HEK293 (cell line): ENCODE data around the gene TMEM140.

Experiments used
- CTCF ChIA-PET: fragments of 350-600 bp; formaldehyde crosslinking; extraction: SDS; loops from one replicate; lab custom pipeline; 2021; ENCODE audit warnings: antibody characterized with exemption; lab: Yijun Ruan, JAX
- POLR2A ChIA-PET: fragments of 300-600 bp; formaldehyde crosslinking; extraction: SDS; loops from one replicate; lab custom pipeline; 2020; ENCODE audit warnings: antibody characterized with exemption, inconsistent platforms; lab: Yijun Ruan, JAX
- H3K27ac ChIP-seq: fragments of 200-500 bp; sonication (Bioruptor generic); 2 replicates; pipeline ENCODE4 v1.5.1; 2014; ENCODE audit warnings: low read depth, low read length, control low read depth, inconsistent platforms; ENCODE audit errors: extremely low read depth
- H3K36me3 ChIP-seq, 2 experiments: fragments of 200-500 bp in 1 of 2; sonication (Bioruptor generic) in 1 of 2; 1 replicate in 1 of 2; 2 replicates in 1 of 2; pipeline ENCODE4 v1.5.1; 2014 to 2017; ENCODE audit warnings: inconsistent platforms in 2 of 2, low read length in 2 of 2; ENCODE audit not compliant: control insufficient read depth in 2 of 2, insufficient read depth in 1 of 2
- H3K4me1 ChIP-seq: fragments of 200-500 bp; sonication (Bioruptor generic); 2 replicates; pipeline ENCODE4 v1.5.1; 2014; ENCODE audit warnings: mild to moderate bottlenecking, low read length, inconsistent platforms; ENCODE audit not compliant: control insufficient read depth, insufficient read depth
- H3K4me3 ChIP-seq: 2 replicates; pipeline ENCODE4 v1.5.1; 2011; ENCODE audit warnings: low read depth, mild to moderate bottlenecking, control low read depth, low read length, moderate library complexity
- H3K9me3 ChIP-seq: fragments of 200-500 bp; sonication (Bioruptor generic); 2 replicates; pipeline ENCODE4 v1.5.1; 2014; ENCODE audit warnings: low read depth, low read length, inconsistent platforms; ENCODE audit not compliant: control insufficient read depth, insufficient read depth
- GLI4 ChIP-seq: fragments of 450-650 bp; formaldehyde crosslinking; IDR thresholded peaks from 2 replicates; pipeline ENCODE4 v1.5.1; 2016; ENCODE audit warnings: missing biosample characterization, missing genetic modification characterization
- GLIS2 ChIP-seq: fragments of 450-650 bp; formaldehyde crosslinking; IDR thresholded peaks from 2 replicates; pipeline ENCODE4 v1.5.1; 2016; ENCODE audit warnings: missing biosample characterization, missing genetic modification characterization
- KLF9 ChIP-seq: fragments of 450-650 bp; formaldehyde crosslinking; IDR thresholded peaks from 2 replicates; pipeline ENCODE4 v1.5.1; 2016; ENCODE audit warnings: missing biosample characterization, missing genetic modification characterization, low read depth
- PRDM2 ChIP-seq: fragments of 450-650 bp; formaldehyde crosslinking; IDR thresholded peaks from 2 replicates; pipeline ENCODE4 v1.5.1; 2016; ENCODE audit warnings: missing biosample characterization, missing genetic modification characterization, borderline replicate concordance
- SCRT1 ChIP-seq: fragments of 450-650 bp; formaldehyde crosslinking; IDR thresholded peaks from 2 replicates; pipeline ENCODE4 v1.5.1; 2016; ENCODE audit warnings: missing biosample characterization, missing genetic modification characterization, borderline replicate concordance
- SP3 ChIP-seq: fragments of 450-650 bp; formaldehyde crosslinking; IDR thresholded peaks from 2 replicates; pipeline ENCODE4 v1.5.1; 2016; ENCODE audit warnings: missing biosample characterization, missing genetic modification characterization
- ZBTB21 ChIP-seq: fragments of 450-650 bp; formaldehyde crosslinking; IDR thresholded peaks from 2 replicates; pipeline ENCODE4 v1.5.1; 2017; ENCODE audit warnings: missing biosample characterization, missing genetic modification characterization
- ZNF148 ChIP-seq: fragments of 450-650 bp; formaldehyde crosslinking; IDR thresholded peaks from 2 replicates; pipeline ENCODE4 v1.5.0; 2017; ENCODE audit warnings: missing biosample characterization, missing genetic modification characterization, borderline replicate concordance
- ZNF19 ChIP-seq: fragments of 450-650 bp; formaldehyde crosslinking; IDR thresholded peaks from 2 replicates; pipeline ENCODE4; 2016; ENCODE audit warnings: missing biosample characterization, missing genetic modification characterization, low read depth
- ZNF2 ChIP-seq: fragments of 450-650 bp; formaldehyde crosslinking; IDR thresholded peaks from 2 replicates; pipeline ENCODE4 v1.5.1; 2016; ENCODE audit warnings: missing biosample characterization, missing genetic modification characterization
- ZNF214 ChIP-seq: fragments of 450-650 bp; formaldehyde crosslinking; IDR thresholded peaks from 2 replicates; pipeline ENCODE4 v1.5.1; 2017; ENCODE audit warnings: missing biosample characterization, mild to moderate bottlenecking, missing genetic modification characterization, borderline replicate concordance
- ZNF239 ChIP-seq: fragments of 450-650 bp; formaldehyde crosslinking; IDR thresholded peaks from 2 replicates; pipeline ENCODE4 v1.5.1; 2016; ENCODE audit warnings: missing biosample characterization, missing genetic modification characterization
- ZNF24 ChIP-seq: fragments of 450-650 bp; formaldehyde crosslinking; IDR thresholded peaks from 2 replicates; pipeline ENCODE4 v1.5.1; 2016; ENCODE audit warnings: missing biosample characterization, missing genetic modification characterization
- ZNF26 ChIP-seq: fragments of 450-650 bp; formaldehyde crosslinking; IDR thresholded peaks from 2 replicates; pipeline ENCODE4 v1.5.1; 2016; ENCODE audit warnings: missing biosample characterization, missing genetic modification characterization
- ZNF416 ChIP-seq: fragments of 450-650 bp; formaldehyde crosslinking; IDR thresholded peaks from 2 replicates; pipeline ENCODE4 v1.5.1; 2016; ENCODE audit warnings: missing biosample characterization, missing genetic modification characterization
- ZNF529 ChIP-seq: fragments of 450-650 bp; formaldehyde crosslinking; IDR thresholded peaks from 2 replicates; pipeline ENCODE4 v1.5.1; 2017; ENCODE audit warnings: missing genetic modification characterization, missing biosample characterization; ENCODE audit not compliant: insufficient replicate concordance
- ZNF645 ChIP-seq: fragments of 450-650 bp; formaldehyde crosslinking; IDR thresholded peaks from 2 replicates; pipeline ENCODE4; 2016; ENCODE audit warnings: missing biosample characterization, missing genetic modification characterization
- ZNF692 ChIP-seq: fragments of 450-650 bp; formaldehyde crosslinking; IDR thresholded peaks from 2 replicates; pipeline ENCODE4 v1.5.1; 2016; ENCODE audit warnings: missing biosample characterization, missing genetic modification characterization
- ZNF776 ChIP-seq: fragments of 450-650 bp; formaldehyde crosslinking; IDR thresholded peaks from 2 replicates; pipeline ENCODE4 v1.5.0; 2017; ENCODE audit warnings: missing biosample characterization, missing genetic modification characterization, borderline replicate concordance
- ZSCAN5A ChIP-seq: fragments of 450-650 bp; formaldehyde crosslinking; IDR thresholded peaks from 2 replicates; pipeline ENCODE4 v1.5.1; 2016; ENCODE audit warnings: missing biosample characterization, missing genetic modification characterization

Gene TMEM140

GRCh38 chr7:135204341-135204749 lies 56.5 kb downstream of the TMEM140 start (continued):
- no peak for TF ChIP-seq ZNF645 (tag by site-specific recombination)
- no peak for TF ChIP-seq KLF9 (tag by site-specific recombination)
- TF ChIP-seq, all 188 proteins: peak for 0

- TF ChIP-seq ZNF529 (tag by site-specific recombination) (no peak), ZNF239 (no peak), ZNF416 (no peak), ZNF19 (tag by site-specific recombination) (no peak), ZNF2 (tag by site-specific recombination) (no peak), ZBTB21 (tag by site-specific recombination) (no peak), ZNF26 (no peak), ZNF148 (no peak), ZNF214 (no peak), ZSCAN5A (tag by site-specific recombination) (no peak)
- Histone ChIP-seq H3K4me3 (no peak overlapping the region), H3K4me1 (peaks cover 11% of the 10 kb centered on the region), H3K9me3 (no peaks in the 10 kb centered on the region), H3K36me3 (peaks cover 0 to 48% of the 10 kb centered on the region in 2 experiments; a peak in 2 of 3 replicates), H3K27ac (no peak overlapping the region)
- ChIA-PET POLR2A (no interaction called here), CTCF (no interaction called here)
Measured at GRCh38 chr7:135204876-135205275, 57.0 kb downstream of the TMEM140 start.

- peaks cover 0 to 45% of the 10 kb centered on the region in 2 experiments; a peak in 2 of 3 replicates for H3K36me3 ChIP-seq
- ChIA-PET POLR2A (no interaction called here), CTCF (interaction anchor here (0.7 kb wide), 1 partner anchor 33 kb away, joined by 3 read pairs; no protein-coding TSS in a partner anchor)
- H3K27ac ChIP-seq: no peak overlapping the region
- peaks cover 10% of the 10 kb centered on the region for H3K4me1 ChIP-seq
- no peaks in the 10 kb centered on the region for H3K9me3 ChIP-seq
- H3K4me3 ChIP-seq: no peak overlapping the region
- TF ChIP-seq GLI4 (tag by site-specific recombination) (no peak), SP3 (tag by site-specific recombination) (no peak), PRDM2 (tag by site-specific recombination) (no peak), ZNF24 (no peak), SCRT1 (no peak), ZNF692 (tag by site-specific recombination) (no peak), GLIS2 (tag by site-specific recombination) (no peak), ZNF776 (tag by site-specific recombination) (no peak)
Measured at GRCh38 chr7:135205850-135206249, 58.0 kb downstream of the TMEM140 start.
